Central memory CD4-positive, alpha-beta T cell (primary cell): ENCODE measurements around the gene LIME1.

Experiments used
- DNase-seq: peaks from one replicate; pipeline ENCODE4 v3.0.0; 2022

The LIME1 gene

DNA sequence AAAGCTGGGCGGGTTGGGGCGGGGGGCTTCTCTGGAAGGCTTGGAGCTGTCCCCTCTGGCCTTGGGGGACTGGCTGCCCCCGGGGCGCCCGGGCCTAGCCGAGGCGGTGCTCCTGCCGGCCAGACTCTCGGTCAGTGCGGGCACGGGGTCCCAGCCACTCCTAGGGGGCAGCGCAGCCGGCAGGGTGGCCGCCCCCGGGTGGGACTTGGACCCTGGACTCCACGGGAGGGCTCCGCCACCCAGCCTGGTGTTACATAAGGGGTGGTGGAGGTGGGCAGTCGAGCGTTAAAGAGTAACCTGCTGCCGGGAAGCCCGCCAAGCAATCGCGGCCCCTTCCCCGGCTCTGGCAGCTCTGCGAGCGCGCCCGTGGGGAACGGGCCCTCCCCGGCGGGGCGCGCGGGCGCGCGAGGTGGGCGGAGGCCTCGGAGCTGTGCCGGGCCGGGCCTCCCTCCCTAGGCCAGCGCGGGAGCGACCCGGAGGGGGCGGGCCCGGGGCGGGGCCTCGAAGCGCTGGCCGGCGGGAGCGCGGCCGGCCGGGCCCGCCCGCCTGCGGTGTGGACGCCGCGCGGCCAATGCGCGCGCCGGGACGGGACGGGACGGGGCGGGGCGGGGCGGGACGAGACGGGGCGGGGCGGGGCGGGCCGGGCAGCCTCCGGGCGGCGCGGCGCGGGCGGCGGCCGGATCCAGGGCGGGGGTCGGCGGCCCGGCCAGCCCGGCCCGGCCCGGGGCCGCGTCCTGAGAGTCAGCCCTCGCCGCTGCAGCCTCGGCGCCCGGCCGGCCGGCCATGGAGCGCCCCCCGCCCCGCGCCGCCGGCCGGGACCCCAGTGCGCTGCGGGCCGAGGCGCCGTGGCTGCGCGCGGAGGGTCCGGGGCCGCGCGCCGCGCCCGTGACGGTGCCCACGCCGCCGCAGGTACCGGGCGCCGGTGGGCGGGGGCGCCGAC, 2.9 kb downstream of the LIME1 start, which contains the start of gene SLC2A4RG:
TSS of gene SLC2A4RG (plus strand) at position 647 of the 940 bp plus-strand sequence. CDS start at position 784, 137 bp downstream.
- DNase-seq, result peak; percentile 62

GRCh38 chr20:63740070-63740626, 3.7 kb downstream of the LIME1 start:
- peak; percentile 53 for DNase-seq

GRCh38 chr20:63740627-63741353, 4.3 kb downstream of the LIME1 start:
- peak; percentile 44 for DNase-seq

DNA sequence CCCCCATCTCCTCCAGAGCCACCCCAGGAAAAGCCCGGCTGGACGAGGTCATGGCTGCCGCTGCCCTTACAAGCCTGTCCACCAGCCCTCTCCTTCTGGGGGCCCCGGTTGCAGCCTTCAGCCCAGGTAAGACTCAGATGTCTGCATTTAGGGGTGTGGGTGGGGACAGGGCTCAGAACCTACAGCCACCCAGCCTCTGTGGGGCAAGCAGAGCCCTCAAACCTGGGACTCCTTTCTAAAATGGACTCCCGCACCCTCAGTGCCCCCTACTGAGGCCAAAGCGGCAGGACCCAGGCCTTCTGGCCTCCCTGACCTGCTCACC, 4.9 kb downstream of the LIME1 start:
- no peak for DNase-seq

GRCh38 chr20:63741676-63742380, 5.4 kb downstream of the LIME1 start:
- no peak for DNase-seq

GRCh38 chr20:63742381-63743024, 6.0 kb downstream of the LIME1 start:
- DNase-seq, result no peak

DNA sequence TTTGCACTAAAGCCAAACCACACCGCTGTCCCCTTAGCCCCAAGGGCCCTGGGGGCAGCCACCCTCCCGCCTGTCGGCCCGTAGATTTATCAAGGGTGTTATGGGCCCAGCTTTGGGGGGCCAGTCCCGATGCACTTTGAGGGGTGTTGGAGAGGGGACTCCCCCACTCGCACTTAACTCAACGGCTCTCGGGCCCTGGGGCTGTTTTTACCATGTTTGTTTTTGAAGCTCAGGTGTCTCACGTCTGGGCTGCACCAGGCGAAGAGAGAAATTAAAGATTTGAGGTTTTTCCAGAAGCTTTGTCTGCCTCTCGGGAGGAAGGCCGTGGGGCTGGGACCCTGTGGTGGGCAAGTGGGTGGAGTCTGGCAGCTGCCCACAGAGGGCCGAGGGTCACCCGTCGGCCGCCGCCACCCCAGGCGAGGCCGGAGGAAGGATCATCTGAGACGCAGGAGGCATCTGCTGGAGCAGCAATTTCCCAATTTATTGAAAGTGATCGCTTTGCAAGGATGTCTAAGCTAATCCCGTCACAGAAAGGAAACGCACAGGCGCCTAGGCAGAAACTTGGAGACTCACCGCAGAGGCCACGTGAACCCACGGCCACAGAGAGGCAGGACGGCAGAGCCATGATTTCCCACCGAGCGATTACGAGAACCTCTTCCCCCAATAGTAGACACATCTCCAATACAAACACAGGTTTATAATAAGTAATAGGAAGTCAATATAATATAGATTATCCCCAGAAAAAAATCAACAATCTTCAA, 6.9 kb downstream of the LIME1 start:
- DNase-seq, result no peak

DNA sequence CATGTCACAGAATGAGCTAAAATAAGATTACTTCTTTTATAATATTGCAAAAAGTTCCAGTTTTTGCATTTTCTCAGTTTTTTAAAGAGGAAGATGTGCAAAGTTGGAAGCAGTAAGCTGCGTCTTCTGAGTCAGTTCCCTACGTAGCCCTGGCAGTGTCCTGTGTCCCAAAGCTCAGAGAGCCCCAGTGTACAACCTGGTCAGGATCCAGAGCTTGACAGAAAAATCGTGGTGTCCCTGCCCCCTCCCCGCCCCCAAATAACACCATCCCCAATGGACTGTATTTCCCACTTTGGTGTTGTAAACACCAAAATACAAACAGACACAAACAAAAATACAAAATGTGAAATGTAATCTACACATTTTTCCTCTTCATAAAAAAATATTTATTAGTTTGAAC, 7.7 kb downstream of the LIME1 start:
- no peak for DNase-seq

GRCh38 chr20:63744574-63745423, 8.3 kb downstream of the LIME1 start:
- DNase-seq, result no peak

DNA sequence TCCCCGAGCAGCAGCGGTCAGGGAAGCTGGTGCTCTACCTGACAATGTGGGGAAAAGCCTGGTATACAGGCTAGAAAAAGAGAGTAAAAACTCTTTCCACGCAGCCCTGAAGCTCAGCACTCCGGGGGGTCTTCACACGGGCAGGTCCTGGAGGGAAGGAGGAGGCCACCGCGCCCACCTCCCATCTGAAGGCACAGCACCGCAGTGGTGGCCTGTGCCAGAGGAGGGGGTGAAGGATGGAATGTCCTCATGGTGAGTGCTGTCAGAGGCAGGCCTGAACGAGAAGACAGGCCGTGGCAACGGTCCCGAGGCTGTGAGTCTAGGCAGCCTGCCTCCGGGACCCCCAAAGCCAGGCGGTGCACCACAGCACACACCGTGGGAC, 9.0 kb downstream of the LIME1 start:
- no peak for DNase-seq

DNA sequence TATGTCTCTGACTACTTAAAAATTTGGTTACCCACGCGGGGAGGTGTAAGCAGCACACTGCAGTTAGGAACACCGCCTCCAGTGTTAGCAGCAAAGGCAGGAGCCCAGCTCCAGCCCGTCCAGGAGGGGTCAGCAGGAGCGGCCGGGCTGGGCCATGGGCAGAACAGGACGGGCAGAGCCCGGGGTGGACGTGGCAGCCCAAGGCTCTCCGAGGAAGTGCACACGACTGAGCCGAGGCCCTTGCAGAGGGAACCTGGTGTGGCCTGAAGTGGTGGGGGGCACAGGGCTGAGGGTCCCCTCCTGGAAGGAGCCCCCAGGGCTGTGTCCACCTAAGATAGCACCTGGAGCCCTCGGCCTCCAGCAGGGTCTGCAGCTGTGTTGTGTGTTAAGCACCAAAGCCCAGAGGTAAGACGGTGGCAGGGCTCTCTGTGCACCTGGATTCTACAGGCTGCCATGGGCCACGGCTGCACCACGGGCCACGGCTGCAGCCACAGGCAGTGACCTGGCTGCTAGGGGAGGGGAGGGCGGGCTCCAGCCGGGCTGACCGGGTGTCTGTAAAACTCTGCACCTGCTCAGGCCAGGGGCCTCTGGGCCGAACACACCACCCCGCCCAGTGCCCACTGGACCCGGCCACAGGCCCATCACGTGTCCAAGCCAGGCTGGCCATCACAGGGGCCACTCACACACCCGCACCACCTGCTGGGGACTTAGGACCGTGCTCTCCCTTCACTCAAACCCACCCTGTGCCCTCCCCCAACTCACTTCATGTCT, 9.7 kb downstream of the LIME1 start:
- DNase-seq, result no peak

- no peak for DNase-seq
These were observed 10.4 kb downstream of the LIME1 start for GRCh38 chr20:63746751-63747315.

GRCh38 chr20:63747622-63748069, 11.2 kb downstream of the LIME1 start:
- no peak for DNase-seq

DNA sequence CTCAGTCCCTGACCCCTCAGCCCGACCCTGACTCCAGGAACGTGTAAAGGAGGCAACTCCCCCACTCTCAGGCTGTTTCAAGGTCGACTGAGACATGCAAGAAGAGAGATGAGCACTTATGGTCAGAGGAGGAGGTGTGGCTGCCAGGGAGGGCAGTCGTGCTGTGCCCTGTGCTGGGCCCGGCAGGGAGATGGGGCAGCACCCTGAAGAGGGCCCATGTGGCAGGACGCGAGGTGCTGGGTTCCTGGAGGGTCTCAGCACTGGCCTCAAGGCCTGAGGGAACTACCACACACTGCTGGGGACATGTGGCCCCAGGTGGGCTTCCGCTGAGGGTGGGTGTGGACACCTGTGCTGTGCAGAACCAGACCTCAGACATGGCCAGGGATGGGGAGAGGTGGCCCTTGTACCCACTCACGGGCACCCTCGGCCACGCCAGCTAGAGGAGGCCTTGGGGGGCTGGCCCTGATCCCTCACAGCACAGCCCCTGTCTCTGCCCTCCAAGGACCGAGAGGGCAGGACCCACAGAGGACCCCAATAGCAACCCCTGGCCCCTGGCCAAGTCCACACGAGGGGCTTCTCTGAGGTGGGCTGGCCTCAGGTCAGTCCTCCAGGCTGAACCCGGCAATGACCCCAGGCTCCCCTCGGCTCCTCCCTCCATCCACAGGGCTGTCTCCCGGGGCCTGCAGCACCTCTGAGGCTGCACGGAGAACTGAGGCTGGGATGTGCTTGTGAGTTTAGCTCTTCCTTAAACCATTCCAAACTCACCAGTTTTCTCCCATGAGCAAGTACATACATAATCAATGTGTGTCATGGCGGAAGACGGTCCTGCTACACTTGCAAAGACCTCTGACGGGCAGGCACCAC, 11.8 kb downstream of the LIME1 start:
- no peak for DNase-seq

DNA sequence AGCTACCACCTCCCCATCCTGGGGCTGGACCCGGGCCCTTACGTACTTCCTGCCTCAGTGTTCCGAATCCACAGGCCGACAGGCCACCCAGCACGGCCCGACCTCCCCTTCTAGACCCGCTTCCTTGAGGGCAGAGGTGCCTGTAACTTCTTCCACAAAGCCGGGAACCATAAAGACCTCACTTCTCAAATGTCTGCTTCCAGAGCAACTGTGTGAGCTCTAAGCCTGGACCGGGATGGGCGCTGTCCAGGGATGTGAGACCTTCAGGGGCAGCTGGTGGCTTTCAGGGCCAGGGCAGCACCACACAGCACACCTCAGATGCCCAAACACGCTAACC, 12.4 kb downstream of the LIME1 start:
- DNase-seq, result no peak

GRCh38 chr20:63749597-63750508, 13.4 kb downstream of the LIME1 start:
- DNase-seq, result no peak

DNA sequence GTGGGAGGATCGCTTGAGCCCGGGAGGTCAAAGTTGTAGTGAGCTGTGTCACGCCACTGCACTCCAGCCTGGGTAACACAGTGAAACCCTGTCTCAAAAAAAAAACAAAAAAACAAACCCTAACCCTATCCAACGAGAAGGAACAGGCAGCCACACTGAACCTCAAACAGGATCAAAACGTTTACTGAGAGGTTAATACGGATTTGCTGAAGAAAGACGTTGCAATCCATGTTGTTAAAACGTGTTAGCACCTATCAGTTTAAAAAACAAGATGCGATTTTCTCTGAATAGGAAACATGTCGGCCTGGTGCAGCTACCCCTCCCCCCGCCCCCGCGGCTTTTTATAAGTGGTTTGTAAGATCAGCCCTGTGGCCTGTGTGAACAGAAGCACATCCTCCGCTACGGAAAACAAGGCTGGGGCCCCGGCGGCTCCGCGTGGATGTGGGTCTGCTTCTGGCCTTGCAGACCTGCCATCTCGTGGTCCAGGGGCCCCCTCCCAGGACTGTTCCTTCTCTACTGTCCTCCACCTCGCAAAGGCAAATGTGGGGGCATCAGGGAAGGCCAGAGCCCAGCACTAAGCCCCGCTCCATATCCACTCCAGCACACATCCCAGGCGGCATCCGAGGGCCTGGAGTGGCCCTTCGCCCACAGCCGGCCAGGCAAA, 14.5 kb downstream of the LIME1 start:
- DNase-seq, result peak; percentile 66
